Uterus (tissue), 2 donors: ENCODE measurements around the gene BANF2.

Experiments
- CTCF ChIP-seq, 4 experiments: fragments of 200-600 bp in 2 of 4; fragments of 450-650 bp in 2 of 4; sonication (generic) in 2 of 4; IDR thresholded peaks; one replicate each; pipeline ENCODE4 v1.5.1; 2016 to 2019; ENCODE audit warnings: antibody characterized with exemption in 4 of 4, mild to moderate bottlenecking in 2 of 4, moderate library complexity in 1 of 4
- POLR2A ChIP-seq, 2 donors: fragments of 450-650 bp; IDR thresholded peaks; one replicate each; pipeline ENCODE4 v1.6.1; 2016; ENCODE audit warnings: antibody characterized with exemption in 2 of 2, mild to moderate bottlenecking in 1 of 2, moderate library complexity in 1 of 2

- TF ChIP-seq CTCF (IDR thresholded peaks at IDR 0.05) (no peak), POLR2A (IDR thresholded peaks at IDR 0.05) (no peak)
Observed at GRCh38 chr20:17742731-17743130, 43.0 kb downstream of the BANF2 start.
